ENCODE measurements around the gene CATSPERD. TPM values are rescaled to one million over a fixed set of nuclear protein-coding genes. Genes with fewer than 3 reads are reported as not detected.
"Not testable (repeated sequence)": the region's sequence is repeated elsewhere in the genome, so short reads cannot be mapped to it uniquely, and the experiment has no call there.

Gene CATSPERD
- total RNA-seq, 2 donors from 2014 or later = not detected

DNA sequence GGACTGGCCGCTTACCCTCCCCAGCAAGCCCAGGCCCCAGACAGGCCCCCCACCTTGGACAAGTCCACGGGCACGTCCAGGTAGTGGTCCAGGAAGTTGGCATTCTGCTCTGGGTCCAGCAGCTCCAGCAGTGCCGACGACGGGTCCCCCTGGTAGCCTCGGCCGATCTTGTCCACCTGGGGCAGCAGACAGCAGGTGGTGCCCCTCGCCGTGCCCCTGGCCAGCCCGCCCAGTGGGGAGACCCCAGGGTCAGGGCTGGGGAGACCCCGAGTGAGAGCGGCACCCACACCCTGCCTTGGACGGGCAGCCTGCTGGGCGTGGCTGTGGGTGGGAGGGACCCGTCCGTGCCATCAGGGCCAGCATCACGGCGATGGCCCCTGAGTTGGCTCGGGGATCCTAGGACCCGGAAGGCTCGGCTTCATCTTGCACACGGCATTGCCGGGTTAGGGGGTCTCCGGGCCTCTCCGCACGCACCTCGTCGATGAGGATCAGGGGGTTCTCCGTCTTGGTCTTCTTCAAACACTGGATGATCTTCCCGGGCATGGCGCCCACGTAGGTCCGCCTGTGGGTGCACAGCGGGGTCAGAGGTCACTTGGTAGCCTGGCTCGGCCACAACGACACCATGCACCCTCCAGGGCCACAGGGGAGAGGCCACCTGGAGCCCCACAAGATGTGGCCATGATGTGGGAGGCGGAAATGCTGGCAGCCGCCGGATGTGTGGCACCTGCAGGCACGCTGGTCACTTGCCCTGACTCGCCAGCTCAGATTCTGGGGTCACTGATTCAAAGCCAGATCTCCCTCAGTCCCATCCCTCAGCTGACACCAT lies 24.0 kb upstream of the CATSPERD start:
- intact Hi-C loops (cut with DNase I, micrococcal nuclease) = no loop called here
- ATAC-seq = no peak
- peak in 1 of 2 donors; percentile 23 for DNase-seq

DNA sequence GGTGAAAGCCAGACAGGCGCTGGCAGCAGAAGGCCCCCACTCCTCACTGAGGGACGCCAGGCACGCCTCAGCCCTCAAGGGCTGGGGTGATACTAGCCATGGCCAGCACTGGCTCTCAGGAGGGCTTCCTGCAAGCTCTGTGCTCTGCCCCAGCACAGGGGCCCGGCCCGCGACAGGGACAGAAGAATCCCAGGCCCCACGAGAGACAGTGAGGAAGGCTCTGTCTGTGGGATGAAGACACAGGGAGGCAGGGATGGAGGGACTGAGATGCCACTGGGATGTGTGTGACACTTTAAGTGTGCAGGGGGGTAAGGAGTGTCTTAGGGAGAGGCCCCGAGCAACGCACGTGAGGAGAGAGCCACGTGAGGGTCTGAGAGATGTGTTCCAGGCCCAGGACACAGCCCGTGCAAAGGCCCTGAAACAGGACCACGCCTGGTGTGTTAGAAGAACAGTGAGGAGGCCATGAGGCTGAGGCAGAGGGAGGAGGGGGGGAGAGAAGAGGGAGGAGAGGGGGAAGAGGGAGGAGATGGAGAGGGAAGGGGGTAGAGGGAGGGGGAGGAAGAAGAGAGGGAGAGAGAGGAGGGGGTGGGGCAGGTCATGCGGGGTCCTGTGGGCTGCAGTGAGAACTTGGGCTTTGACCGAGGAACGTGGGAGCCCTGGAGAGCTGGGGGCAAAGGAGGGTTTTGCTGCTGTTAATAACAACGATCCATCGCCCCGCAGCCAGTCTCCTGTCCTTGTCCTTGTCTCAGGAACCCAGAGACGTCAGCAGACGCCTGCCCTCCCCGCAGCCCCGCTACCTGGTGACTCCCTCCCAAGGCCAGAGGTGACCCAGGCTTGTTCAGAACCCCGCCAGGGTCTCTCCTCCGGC lies 23.2 kb upstream of the CATSPERD start:
- intact Hi-C loops (cut with DNase I, micrococcal nuclease) = no loop called here
- ATAC-seq = no peak
- peak in 1 of 2 donors; percentile 23 for DNase-seq

DNA sequence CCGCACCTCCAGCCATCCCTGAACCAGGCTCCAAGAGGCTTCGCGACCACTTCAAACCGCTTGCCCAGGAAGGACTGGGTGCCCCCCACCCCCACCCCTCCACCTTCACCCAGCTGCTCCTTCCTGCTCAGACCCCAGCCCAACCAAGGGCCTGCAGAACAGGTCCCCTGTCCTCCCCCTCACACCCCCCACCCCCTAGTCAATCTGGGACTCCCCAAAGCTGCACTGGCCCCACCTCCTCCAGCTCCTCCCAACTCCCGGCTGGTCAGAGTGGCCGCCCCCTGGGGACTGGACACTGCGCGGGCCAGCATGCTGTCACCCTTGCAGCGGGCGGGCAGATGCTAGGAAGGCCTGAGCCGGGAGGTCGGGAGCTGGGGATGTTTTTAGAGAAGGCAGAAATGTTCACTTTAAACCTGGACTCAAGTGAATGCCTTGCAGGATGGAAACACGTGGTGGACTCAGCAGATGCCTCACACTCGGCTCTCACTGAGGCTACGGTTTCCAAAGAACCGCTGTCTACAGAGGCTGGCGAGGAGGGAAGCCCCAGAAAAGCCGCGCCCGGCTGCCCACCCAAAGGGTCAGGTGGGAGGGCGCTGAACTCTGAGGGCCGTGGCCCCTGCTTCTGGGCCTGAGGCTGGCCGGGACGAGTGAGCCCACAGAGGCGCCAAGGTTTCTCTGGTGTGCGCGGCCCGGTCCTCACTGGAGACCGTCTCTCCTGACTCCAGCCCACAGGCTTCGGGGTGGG lies 22.4 kb upstream of the CATSPERD start:
- DNase-seq (peak in 1 of 2 donors; percentile 24), ATAC-seq (no peak)
- intact Hi-C loops (cut with DNase I, micrococcal nuclease) = no loop called here

DNA sequence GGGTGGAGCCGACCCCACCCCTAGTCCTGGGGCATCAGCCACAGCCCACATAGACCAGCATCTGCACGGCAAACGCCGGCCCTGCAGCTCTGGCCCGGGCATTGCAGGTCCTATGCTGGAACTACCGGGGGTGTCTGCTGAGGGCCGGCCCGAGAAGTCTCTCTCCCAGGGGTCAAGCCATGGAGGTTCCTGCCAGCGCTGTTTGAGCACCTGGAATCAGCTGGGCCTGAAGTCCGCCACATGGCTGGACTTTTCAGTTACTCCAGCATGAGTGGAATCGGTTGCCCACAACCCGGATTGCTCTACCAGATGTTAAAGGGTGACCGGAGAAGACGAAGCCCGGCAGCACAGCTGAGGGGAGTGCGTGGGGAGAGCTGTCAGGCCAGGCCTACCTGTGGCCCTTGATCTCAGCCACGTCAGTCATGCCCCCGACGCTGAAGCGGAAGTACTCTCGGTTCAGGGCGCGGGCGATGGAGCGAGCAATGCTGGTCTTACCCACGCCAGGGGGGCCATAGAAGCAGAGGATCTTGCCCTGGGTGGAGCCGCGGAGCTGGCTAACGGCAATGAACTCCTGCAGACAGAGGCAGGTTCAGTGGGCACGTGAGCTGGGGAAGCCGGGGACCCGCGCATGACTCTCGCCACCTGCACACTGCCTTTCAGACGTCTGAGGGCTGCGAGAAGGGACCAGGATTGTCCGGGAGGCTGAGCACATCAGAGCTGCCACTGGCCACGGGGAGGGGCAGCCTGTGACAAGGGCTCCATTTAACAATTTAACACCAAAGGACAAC lies 21.6 kb upstream of the CATSPERD start:
- ATAC-seq (no peak), DNase-seq (no peak)
- intact Hi-C loops (cut with DNase I, micrococcal nuclease) = no loop called here

DNA sequence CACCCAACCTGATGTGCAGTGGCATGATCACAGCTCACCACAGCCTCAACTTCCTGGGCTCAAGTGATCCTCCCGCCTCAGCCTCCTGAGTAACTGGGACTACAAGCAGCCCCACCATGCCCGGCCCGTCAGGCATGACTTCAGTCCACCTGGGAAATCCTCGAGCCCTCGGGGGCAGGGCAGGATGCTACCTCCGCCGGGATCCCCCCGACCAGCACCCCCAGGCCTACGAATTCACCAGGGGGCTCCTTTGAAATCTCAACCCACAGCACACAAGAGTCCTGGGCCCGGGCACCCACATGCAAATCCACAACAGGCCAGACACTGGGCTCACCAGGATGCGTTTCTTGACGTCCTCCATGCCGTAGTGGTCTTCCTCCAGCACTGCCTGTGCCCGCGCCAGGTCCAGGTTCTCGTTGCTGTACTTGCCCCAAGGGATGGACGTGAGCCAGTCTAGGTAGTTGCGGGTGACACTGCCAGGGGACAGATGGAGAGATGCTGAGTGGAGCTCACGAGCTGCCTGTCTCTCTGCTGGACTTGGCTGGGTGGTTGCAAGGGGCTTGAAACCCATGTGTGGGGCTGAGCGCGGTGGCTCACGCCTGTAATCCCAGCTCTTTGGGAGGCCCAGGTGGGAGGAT lies 19.9 kb upstream of the CATSPERD start:
- ATAC-seq (no peak), DNase-seq (no peak)
- intact Hi-C loops (cut with DNase I, micrococcal nuclease) = no loop called here

DNA sequence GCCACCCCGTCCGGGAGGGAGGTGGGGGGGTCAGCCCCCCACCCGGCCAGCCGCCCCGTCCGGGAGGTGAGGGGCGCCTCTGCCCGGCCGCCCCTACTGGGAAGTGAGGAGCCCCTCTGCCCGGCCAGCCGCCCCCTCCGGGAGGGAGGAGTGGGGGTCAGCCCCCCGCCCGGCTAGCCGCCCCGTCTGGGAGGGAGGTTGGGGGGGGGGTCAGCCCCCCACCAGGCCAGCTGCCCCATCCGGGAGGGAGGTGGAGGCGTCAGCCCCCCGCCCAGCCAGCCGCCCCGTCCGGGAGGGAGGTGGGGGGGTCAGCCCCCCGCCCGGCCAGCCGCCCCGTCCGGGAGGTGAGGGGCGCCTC lies 18.4 kb upstream of the CATSPERD start:
- intact Hi-C loops (cut with DNase I, micrococcal nuclease); ATAC-seq; DNase-seq: not testable (repeated sequence)

DNA sequence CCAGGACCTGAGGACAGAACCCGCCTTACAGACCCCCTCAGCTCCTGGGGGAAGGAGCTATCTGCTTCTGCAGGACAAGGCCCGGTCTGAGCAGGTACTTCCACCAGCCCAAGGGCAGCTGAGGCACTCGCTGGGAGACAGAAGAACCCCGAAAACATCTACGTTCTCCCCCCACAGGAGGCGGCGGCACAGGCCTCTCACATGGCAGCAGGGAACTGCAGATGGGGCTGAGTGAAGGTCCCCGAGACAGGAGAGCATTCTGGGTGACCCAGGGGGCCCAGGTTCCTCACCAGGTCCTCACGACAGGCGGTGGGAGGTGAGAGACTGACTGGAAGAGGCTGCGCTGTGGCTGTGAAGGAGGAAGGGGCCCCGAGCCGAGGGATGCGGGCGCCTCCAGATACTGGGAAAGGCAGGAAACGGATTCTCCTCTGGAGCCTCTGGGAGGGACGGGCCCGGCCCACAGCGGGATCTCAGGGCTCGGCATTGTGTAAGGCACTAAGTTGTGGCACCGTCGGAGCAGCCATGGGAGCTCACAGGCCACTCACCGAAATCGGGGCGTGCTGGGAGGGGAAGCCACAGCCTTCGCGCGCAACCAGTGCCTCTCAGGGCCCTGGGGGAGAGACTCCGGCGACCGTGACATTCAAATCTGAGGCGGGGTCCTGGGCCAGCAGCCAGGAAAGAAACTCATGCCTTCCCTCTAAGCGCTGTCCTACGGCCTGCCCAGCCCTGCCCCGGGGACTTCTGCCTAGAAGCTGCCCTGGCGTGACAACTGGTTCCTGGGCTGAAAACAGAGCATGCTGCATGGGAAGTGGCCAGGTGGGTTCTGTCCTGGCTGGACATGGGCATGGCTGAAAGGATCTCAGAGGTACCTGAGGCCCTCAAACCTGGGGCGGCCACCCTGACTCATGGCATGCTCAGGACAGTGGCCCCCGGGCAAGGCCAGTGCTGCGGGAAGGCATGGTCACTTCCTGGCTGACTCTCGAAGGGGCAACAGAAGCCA lies 16.3 kb upstream of the CATSPERD start:
- no peak for DNase-seq
- ATAC-seq = peak; percentile 2
- intact Hi-C loops (cut with DNase I, micrococcal nuclease) = no loop called here

DNA sequence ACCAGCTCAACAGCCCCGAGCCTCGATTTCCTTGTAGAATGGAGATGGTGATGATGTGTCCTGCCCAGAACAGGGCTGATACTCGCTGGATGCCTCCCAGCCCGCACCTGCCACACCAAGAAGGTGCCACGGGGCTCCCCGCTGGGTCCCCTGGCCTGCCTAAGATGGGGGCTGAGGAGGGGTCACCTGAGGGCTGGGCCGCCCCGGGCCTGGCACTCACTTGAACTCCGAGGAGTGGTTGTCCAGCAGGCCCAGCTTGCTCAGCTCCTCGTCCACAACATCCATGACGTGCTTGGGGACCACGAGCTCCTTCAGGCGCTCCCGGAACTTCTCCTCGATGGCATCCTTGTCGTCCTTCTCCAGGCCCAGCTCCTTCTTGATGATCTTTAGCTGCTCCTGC lies 14.9 kb upstream of the CATSPERD start:
- no peak for DNase-seq
- intact Hi-C loops (cut with DNase I, micrococcal nuclease) = no loop called here
- no peak for ATAC-seq

DNA sequence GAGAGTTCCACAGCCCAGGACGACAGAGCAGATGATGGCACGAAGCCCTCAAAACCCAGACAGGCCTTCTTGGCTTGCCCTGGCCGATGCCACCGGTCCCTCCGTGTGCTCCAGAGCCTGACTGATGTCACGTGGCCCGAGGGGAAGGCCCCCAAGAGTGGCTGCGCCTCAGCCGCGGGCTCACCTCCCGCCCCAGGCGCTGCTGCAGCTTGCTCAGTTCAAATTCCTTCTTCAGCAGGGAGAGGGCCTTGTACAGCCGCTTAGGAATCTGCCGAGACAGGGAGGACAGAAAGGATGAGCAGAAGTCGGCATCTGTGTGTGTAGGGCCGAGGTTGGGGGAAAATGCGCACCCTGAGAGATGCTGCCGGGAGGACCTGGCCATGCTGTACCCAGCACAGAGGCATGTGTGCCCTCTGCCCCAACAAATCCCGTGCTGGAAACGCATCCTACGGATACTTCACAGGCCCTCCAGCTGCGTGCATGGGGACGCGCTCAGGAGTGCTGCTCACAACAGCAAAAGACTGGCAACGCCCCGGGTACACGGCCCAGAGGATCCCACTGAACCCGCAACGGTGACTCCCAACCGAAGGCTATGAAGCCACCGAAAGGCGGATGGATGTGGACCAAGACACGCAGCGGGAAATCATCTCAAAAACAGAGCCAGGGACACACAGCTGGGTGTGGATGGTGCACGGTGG lies 13.4 kb upstream of the CATSPERD start:
- intact Hi-C loops (cut with DNase I, micrococcal nuclease) = no loop called here
- DNase-seq = no peak
- no peak for ATAC-seq

DNA sequence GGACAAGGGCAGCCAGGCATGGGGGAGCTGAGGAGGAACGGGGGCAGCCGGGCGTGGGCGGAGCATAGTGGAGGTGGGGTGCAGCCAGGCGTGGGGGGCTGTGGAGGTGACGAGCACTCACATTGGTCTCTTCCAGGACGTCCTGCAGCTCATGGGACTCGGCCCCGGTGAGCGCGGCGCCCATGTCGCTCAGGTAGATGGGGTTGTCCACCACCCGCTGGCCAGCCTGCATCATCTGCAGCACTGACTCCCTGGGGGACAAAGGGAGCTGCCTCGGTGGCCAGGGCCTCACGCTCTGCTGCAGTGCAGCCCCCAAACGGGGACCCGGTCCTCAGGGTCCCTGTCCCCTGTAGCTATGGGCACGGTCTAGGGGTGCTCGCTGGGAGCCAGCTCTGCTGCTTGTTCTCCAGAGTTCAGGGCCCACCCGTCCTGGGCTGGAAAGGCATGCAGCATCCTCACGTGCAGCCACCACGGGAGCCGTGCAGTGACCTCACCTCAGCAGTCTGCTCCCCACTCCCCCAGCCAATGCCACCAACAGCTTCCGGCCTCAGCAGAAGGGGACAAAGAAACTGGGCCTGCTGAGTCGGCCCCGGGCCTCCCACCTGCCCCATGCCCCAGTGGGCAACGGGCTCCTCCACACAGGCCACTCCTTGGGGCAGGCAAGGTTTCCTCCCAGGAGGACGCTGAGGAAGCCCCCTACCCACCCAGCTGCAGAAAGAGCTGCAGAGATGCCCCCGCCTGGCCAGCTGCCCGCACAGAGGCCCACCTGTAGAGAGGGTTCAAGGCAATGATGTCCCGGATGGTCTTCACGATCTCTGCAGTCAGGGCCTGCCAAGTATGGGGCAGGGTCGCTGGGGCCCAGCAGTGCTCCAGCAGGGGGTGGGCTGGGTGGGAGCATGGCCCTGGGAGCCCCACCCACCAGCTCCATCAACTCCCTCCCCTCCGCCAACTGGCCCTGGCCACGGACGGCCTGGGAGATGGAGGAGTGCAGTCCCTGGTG lies 12.6 kb upstream of the CATSPERD start:
- DNase-seq (no peak), ATAC-seq (no peak)
- intact Hi-C loops (cut with DNase I, micrococcal nuclease) = no loop called here

DNA sequence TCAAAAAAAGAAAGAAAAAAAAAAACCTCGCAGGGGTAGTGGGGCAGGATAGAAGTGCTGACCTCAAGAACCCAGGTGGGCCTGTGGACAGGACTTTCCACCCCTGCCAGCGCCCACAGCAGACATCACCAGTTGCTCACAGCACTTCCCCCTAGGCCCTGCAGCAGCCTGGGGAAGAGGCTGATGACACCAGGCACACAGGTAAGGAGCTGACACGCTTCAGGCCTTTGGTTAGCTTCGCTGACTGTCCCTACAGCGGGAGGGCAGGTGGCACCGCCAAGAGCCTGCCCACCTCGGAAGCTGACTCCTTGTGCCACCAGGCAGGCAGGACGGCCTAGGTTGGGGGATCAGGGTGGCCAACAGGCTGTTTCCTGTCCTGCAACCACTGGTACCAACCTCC lies 9.4 kb upstream of the CATSPERD start:
- intact Hi-C loops (cut with DNase I, micrococcal nuclease) = no loop called here

DNA sequence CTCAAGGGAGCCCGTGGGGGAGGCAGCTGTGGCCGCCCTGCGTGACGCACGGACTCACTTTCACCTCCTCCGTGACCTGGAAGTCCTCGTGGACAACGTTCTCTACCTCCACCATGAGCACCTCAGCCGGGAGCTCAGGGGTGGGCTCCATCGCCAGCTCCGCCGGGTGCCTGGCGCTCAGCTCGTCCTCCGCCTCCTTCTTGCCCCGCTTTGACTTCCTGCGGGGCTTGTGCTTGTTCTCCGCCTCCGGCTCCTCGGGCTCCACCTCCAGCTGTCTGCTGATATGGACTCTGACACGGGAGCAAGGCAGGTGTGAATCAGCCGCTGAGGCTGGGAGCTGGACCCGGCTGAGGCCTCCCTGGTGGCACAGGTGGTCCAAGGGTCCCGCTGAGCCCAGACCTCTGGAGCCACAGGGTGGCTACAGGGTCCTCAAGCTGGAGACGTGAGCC lies 8.7 kb upstream of the CATSPERD start:
- intact Hi-C loops (cut with DNase I, micrococcal nuclease) = no loop called here
- ATAC-seq (peak; percentile 7), DNase-seq (no peak)

More for the DNA sequence above, 9.4 kb upstream of the CATSPERD start:
- no peak for DNase-seq
- no peak for ATAC-seq

DNA sequence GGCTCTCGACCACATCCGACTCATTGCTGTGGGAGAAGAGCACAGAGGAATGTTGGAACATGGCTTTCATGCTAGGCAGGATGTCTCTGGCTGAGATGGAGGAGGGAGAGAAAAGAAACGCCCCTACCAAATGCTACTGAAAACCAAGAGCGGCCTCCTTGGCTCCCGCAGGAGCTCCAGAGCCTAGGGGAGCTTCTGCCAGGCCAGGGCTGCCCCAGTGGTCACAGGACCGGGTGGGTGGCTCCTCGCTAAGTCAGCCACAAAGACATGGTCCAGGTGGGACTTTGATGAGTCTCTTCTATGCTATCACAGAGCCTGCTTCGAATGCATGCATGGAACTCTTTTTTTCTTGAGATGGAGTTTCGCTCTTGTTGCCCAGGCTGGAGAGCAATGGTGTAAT lies 7.2 kb upstream of the CATSPERD start:
- intact Hi-C loops (cut with DNase I, micrococcal nuclease) = no loop called here
- no peak for ATAC-seq
- no peak for DNase-seq

DNA sequence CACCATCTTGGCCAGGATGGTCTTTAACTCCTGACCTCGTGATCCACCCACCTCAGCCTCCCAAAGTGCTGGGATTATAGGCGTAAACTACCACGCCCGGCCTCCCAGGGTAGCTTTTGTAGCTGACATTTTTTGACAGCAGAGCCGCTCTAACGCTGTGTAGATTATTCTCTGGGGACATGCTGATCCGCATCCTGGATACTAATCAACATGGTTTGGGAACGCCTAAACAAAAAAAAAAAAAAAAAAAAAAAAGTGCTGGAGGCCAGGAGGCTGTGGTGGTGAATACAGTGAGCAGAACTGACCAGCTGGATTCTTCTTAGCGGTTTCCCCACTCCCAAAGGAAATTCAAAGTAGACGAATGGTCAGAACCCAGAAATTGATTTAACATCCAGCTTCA lies 5.6 kb upstream of the CATSPERD start:
- ATAC-seq (no peak), DNase-seq (no peak)
- intact Hi-C loops (cut with DNase I, micrococcal nuclease) = no loop called here

DNA sequence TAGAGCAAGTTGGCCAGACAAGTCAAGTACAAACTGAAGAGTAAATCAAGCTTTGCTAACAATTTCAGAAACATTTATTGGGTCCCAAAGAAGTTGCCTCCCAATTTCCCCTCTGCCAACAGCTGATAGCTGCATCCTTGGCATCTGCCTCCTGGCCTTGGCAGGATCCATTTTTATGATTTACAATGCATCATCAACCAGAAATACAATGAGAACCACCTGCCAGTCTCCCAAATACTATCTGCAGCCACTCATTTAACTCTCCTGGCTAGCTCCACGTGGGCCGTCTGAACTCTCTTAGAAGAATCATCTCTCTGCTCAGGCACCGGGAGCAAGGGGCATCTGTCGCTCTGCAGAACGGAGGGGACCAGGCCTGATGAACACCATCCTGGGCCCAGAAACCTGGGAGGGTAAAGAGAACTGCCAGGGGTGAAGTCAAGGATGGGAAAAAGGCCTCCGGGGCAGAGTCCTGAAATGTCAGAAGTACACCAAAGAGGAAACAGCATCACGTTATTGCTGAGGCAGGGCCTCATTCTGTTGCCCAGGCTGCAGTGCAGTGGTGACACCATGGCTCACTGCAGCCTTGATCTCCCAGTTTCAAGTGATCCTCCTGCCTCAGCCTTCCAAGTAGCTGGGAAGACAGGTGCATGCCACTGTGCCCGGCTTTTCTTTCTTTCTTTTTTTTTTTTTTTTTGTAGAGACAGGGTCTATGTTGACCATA lies 3.1 kb upstream of the CATSPERD start:
- ATAC-seq (no peak), DNase-seq (no peak)
- intact Hi-C loops (cut with DNase I, micrococcal nuclease) = no loop called here

All from left colon (tissue), 2 donors.